HTR-8/SVneo (cell line): ENCODE results near the gene COL6A3.
A peak's percentile ranks its signal among the peaks of the same experiment; 100 is the strongest.

Experiments used
- DNase-seq: peaks from one replicate; pipeline ENCODE4 v3.0.0; 2011; ENCODE audit warnings: low spot score, mixed read lengths; ENCODE audit not compliant: insufficient read length
- FAIRE-seq: peaks from 2 replicates; lab custom pipeline; 2011; peaks lifted over from hg19 to GRCh38; lab: Jason Lieb, UNC

Gene COL6A3, protein sequence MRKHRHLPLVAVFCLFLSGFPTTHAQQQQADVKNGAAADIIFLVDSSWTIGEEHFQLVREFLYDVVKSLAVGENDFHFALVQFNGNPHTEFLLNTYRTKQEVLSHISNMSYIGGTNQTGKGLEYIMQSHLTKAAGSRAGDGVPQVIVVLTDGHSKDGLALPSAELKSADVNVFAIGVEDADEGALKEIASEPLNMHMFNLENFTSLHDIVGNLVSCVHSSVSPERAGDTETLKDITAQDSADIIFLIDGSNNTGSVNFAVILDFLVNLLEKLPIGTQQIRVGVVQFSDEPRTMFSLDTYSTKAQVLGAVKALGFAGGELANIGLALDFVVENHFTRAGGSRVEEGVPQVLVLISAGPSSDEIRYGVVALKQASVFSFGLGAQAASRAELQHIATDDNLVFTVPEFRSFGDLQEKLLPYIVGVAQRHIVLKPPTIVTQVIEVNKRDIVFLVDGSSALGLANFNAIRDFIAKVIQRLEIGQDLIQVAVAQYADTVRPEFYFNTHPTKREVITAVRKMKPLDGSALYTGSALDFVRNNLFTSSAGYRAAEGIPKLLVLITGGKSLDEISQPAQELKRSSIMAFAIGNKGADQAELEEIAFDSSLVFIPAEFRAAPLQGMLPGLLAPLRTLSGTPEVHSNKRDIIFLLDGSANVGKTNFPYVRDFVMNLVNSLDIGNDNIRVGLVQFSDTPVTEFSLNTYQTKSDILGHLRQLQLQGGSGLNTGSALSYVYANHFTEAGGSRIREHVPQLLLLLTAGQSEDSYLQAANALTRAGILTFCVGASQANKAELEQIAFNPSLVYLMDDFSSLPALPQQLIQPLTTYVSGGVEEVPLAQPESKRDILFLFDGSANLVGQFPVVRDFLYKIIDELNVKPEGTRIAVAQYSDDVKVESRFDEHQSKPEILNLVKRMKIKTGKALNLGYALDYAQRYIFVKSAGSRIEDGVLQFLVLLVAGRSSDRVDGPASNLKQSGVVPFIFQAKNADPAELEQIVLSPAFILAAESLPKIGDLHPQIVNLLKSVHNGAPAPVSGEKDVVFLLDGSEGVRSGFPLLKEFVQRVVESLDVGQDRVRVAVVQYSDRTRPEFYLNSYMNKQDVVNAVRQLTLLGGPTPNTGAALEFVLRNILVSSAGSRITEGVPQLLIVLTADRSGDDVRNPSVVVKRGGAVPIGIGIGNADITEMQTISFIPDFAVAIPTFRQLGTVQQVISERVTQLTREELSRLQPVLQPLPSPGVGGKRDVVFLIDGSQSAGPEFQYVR (N-terminal part only)

DNA sequence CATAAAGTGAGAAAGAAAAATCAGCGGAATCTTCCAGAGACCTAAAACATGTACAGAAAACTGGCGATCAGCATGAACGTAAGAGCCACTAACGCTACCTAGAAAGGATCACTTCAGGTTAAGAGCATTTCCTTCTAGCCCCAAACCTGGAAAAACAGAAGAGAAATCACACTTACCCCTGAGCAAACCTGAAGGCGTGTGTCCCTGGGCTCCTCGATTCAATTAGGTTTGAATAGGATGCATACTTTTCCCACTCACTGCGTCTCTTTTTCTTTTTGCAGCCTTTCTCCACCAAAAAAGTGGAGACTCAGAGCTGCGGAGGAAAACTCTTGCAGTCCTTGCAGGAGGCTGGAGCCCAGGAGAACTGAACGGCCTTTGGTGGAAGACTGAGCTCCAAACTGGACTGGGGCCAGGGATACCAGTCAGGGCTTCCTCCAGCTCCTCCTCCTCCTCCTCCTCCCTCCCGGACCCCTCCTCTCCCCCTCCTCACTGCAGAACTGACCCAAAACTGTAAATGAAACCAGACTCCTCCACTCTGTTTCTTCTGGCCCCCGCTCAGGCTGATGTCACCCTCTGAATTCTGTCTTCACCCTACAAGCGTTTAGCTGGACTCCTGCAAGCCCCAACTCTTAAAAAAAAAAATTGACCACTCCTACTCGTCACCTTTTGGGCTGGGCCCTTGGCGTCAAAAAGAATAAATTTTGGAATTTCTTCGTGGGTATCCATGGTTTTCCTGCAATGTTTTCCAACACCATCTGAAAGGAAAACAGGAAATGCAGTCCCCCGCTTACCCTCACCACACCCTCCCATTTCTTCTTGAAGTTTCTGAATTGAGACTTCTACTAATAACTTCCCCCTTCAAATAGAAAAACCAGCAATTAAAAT is at the start of gene COL6A3:
Gene COL6A3 (minus strand): TSS at position 388 of the 885 bp plus-strand sequence. CDS start 17,347 bp downstream, outside the sequence.
- no peak for DNase-seq
- FAIRE-seq: no peak

GRCh38 chr2:237459741-237460174 is 45.8 kb upstream of the COL6A3 start:
- DNase-seq (peak; percentile 51), FAIRE-seq (peak; percentile 20)

DNA sequence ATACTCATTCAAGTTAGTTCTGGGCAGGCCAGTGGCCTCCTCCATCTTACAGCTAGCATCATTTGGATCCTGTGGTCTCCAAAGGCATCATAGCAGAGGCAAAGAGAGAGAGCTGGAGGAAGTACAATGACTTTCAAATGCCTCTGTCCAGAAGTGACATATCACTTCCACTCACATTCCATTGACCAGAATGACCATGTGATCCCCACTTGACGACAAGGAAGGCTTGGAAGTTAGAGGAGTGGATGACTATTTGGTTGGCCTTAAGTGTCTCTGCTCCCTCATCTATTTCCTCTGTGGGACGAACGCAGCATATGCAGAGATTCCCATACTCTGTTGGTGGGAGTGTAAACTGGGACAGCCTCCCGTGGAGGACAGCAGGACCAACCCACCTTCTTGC is 45.3 kb upstream of the COL6A3 start:
- no peak for FAIRE-seq
- no peak for DNase-seq

GRCh38 chr2:237458519-237458918 is 44.6 kb upstream of the COL6A3 start:
- no peak for FAIRE-seq
- no peak for DNase-seq

DNA sequence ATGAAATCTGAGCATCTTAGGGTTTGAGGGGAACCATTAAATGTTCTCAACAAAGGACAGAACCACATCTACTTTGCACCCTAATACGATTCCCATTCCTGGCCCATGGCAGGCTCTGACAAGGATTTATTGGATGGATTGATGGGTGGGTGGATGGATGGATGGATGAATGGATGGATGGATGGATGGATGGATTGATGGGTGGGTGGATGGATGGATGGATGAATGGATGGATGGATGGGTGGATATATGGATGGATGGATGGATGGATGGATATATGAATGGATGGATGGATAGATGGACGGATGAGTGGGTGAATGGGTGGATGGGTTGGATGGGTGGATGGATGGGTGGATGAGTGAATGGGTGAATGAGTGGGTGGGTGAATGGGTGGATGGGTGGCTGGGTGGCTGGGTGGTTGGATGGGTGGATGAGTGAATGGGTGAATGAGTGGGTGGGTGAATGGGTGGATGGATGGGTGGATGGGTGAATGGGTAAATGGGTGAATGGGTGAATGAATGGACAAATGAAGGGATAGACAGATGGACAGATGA is 43.5 kb upstream of the COL6A3 start:
- peak; percentile 65 for FAIRE-seq
- no peak for DNase-seq

- DNase-seq: no peak
- no peak for FAIRE-seq
Observed at GRCh38 chr2:237456200-237456843, 42.4 kb upstream of the COL6A3 start.

- DNase-seq: no peak
- no peak for FAIRE-seq
Observed at GRCh38 chr2:237455764-237456163, 41.8 kb upstream of the COL6A3 start.

- FAIRE-seq: no peak
Observed at GRCh38 chr2:237453671-237454070, 39.7 kb upstream of the COL6A3 start.

DNA sequence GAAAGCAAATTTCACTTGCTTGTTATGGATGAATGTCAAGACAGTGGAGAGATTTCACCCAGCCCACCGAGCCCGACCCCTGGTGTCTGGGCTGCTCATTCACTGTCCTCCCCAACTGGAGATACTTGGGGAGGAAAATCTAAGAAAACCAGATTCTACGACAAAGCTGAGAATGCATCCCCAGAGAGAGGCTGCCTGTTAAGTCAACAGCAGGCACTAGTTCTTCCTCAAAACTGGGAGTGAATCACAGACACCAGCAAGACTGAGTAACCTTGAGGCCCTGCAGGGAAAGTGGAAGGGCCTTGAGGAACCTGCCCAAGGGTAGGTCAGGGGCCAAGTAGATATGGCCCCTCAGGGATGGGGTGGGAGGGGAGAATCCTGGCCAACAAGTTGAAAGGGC is 38.9 kb upstream of the COL6A3 start:
- DNase-seq: no peak
- no peak for FAIRE-seq

More at GRCh38 chr2:237453671-237454070, 39.7 kb upstream of the COL6A3 start:
- no peak for DNase-seq

DNA sequence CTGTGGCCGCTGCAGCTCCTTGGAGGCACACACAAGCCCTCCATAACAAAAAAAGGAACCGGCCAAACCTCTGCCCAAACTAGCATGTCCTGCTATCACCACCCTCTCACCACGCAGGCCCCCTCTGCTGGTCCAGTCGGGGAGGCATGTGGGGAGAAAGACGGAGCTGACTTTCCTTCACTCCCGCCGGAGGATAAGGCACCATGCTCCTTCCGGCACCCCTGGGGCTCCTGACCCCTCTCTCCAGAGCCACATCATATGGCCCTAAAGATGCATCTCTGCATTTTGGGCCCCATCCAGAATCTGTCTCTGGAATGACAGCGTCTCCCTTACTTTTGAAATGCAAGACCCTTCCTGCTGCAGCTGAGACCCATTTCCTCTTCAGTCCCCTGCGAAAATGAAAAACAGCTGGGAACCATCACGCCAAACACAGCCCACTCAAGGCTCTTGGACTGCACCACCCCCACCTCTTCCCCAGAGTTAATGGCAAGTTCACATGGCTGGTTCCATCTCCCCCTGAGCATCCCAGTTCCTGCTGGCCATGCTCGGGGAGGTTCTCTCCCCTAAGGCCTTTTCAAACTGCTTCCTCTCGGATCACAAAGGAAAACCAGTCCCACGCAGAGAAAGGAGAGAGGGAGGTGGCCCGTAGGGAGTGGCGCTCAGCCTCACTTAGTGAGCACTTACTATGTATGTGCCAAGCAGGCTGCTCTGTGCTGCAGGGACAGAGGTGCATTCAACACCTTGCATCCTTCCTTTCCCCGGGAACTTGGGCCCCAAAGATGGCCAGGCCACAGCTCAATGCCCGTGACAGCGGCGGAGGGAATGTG is 37.9 kb upstream of the COL6A3 start:
- DNase-seq (no peak), FAIRE-seq (no peak)

GRCh38 chr2:237450583-237450982 is 36.6 kb upstream of the COL6A3 start:
- no peak for FAIRE-seq

GRCh38 chr2:237450108-237450507 is 36.1 kb upstream of the COL6A3 start:
- DNase-seq (no peak), FAIRE-seq (no peak)

More at GRCh38 chr2:237450583-237450982, 36.6 kb upstream of the COL6A3 start:
- no peak for DNase-seq

DNA sequence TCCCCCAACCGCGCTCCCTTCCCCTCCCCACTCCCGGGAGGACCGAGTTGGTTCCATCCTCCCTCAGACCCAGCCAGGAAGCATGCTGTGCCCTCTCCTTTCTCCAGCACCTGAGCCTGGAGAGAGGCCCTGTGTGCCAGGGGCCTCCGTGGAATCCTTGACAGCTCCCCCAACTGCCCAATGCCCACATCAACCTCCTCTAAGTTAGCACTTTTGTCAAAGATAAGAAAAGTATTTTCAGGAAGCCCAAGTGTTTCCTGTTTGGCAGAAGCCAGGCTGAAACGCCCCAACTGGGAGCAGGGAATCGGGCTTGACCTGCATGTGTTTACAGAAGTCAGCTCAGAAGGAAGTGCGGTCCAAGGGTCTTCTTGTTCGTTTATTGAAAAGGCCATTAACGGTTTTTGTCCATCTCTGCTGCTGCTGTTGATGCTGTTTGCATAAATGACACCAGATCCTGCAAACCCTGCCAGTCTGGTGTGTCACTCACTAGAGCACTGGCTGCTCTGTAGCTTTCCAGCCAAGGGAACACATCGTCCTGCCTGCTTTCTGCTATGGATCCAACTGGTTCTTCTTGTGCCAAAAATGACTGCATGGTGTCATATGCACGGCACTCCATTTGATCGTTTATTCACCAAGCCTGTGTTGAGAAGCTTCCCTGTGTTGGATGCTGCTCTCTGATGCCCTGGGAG is 35.4 kb upstream of the COL6A3 start:
- DNase-seq (no peak), FAIRE-seq (peak; percentile 13)

DNA sequence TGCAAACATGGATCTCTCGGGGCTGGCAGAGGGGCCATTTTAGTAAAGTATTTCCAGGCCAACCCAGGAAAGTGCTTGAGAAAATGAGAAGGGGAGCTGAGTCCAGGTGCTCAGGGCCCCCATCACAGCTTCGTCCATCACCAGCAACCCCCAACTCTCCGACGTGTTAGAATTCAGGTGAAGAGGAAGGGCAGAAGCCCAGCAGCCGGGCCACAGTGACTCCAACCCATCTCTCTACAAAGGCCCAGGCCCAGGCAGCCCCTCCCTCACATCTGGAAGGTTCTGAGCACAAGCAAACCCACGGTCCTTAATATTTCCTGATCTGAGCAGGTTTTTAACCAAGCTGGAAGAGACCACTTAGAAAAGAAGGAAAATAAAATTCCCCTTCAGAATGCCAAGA is 34.7 kb upstream of the COL6A3 start:
- DNase-seq (no peak), FAIRE-seq (no peak)

DNA sequence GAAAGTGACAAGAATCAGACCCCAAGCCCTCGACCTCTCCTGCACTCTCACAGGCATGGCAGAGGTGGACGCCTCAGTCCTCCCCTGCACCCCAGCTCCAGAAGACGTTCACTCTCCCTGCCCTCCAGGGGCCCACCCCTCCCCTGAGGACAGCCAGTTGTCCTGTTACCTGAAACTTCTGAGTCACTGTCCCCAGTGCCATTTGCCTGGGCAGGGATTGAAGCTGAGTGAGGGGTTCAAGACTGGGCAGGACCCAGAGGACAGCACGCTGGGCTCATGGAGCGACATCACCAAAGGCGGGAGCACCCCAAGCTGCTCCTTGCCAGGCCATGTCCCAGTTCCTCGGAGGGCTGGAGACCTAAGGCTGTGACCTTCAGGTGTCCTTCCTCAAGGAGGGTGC is 34.2 kb upstream of the COL6A3 start:
- DNase-seq (no peak), FAIRE-seq (no peak)

DNA sequence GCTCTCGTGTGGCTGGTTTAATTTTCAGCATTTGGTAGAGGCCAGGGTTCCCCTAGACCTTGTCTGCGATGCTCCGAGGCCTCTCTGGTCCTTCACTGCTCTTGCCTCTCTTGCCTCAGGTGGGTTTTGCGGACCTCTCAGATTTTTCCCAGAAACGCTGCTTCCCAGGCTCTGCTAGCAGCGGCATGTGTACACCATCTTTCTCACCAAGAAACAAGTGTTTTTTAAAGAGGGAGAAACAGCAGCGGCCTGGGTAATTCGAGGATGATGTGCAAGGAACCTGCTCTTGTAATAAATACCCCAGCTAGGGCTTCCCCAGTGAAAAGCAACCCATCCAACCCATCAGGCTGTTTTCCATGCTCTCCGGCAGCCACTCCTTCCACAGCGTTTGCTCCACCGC is 33.5 kb upstream of the COL6A3 start:
- DNase-seq (no peak), FAIRE-seq (no peak)

DNA sequence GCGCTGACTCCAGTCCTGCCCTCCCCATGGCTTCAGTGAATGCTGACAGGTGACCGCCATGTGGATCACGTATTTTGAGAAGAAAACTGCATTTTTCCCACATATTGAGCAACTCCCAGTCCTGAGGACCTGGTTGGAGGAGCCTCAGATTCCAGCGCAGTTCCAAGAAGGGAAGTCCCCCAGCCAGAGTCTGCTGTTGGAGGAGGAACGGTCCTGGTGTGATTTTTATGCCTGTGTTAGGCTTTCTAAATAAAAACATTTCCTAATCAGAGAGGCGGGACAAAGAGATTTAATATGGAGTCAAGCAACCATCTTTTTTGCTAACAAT is 32.3 kb upstream of the COL6A3 start:
- FAIRE-seq: no peak
- DNase-seq: no peak
